Gastroesophageal sphincter (tissue), 3 donors: ENCODE measurements around the gene IL17RB.

Experiments used
- CTCF ChIP-seq, 4 experiments: fragments of 200-600 bp in 2 of 4; fragments of 450-650 bp in 2 of 4; sonication (generic) in 1 of 4; IDR thresholded peaks; one replicate each; pipeline ENCODE4 v1.5.1; 2017 to 2019; ENCODE audit warnings: antibody characterized with exemption in 4 of 4, mild to moderate bottlenecking in 2 of 4, moderate library complexity in 2 of 4
- POLR2AphosphoS5 ChIP-seq: sonication (generic); formaldehyde crosslinking; IDR thresholded peaks from one replicate; pipeline ENCODE4 v1.6.1; 2017; ENCODE audit warnings: antibody characterized with exemption

GRCh38 chr3:53843195-53844177, 2.9 kb upstream of the IL17RB start:
- TF ChIP-seq CTCF (IDR thresholded peaks at IDR 0.05): no peak
- no peak for TF ChIP-seq POLR2AphosphoS5
